GM19452 (cell line): Measurements from ENCODE around the gene ACKR3.

ENCODE experiments used
- ATAC-seq: cut with Tn5 transposase; IDR thresholded peaks from one replicate; pipeline ENCODE4 v1.9.1; 2021; ENCODE audit not compliant: unreplicated experiment

ACKR3 gene

GRCh38 chr2:236628256-236628901, 58.8 kb downstream of the ACKR3 start:
- no peak for ATAC-seq

- no peak for ATAC-seq
Observed at GRCh38 chr2:236628981-236629605, 59.5 kb downstream of the ACKR3 start.

- ATAC-seq: no peak
Observed at GRCh38 chr2:236629961-236630872, 60.6 kb downstream of the ACKR3 start.

- no peak for ATAC-seq
Observed at GRCh38 chr2:236631281-236631855, 61.7 kb downstream of the ACKR3 start.

GRCh38 chr2:236631856-236632291, 62.2 kb downstream of the ACKR3 start:
- no peak for ATAC-seq
